HG03520 (cell line): Measurements from ENCODE around the gene LHX3.

Experiments
- ATAC-seq: cut with Tn5 transposase; IDR thresholded peaks from one replicate; pipeline ENCODE4 v1.9.1; 2021; ENCODE audit warnings: mild to moderate bottlenecking, moderate library complexity; ENCODE audit not compliant: unreplicated experiment

Gene LHX3

DNA sequence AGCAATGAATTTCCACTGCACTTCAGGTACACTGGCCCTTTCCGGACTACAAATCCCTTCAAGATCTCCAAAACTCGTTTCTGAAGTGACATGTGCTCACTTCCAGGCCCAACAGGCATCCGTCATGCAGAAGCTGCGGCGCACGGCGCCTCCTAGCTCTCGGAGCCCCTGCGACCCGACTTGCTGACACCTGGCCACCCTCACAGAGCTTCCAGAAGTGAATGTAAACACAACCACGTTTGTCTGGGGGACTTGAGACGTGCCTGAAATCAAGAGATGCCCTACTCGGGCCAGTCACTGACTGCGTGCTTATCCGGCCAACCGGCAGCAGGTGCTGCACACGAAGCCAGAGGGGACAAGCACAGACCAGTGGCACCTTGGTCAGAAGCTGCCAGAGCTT, 4.9 kb upstream of the LHX3 start:
- ATAC-seq = no peak

DNA sequence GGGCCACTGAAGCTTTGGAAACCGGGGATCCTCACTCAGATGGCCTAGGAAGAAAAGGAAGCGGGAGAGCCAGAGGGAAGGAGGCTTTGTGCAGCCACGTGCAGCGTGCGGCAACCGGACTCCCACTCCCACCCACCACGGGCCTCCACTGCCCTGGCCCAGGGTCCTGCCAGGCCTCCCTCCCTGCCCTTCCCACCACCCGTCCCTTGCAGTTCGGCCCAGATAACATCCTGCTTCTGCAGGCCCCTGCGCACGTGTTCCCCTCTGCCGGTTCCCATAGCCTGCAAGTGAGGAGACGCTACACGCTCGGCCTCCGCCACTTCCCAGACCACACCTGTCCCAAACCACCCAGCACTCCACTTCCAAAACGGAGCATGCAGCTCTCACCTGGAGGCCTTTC, 4.3 kb upstream of the LHX3 start:
- ATAC-seq = no peak

DNA sequence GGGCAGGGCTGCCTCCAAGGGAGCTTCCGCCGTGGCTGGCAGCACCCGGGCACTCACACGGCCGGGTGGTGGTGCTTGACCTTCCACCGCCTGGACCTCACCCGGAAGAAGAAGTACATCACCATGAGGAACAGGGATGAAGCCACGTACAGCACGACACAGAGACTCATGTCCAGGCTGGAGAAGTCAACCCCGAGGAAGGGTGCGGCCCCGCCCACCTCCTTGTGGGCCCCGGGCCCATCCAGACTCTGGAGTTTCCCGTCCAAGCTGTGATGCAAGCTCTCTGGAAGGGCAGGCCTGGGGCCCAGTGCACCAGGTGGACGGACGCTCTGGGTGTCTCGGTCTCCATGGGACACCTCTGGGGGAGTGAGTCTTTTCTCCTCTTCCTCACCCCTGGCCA, 3.7 kb upstream of the LHX3 start:
- no peak for ATAC-seq

- ATAC-seq = no peak
These were observed 2.7 kb upstream of the LHX3 start for GRCh38 chr9:136207616-136208015.

GRCh38 chr9:136206602-136207275, 1.8 kb upstream of the LHX3 start:
- no peak for ATAC-seq

DNA sequence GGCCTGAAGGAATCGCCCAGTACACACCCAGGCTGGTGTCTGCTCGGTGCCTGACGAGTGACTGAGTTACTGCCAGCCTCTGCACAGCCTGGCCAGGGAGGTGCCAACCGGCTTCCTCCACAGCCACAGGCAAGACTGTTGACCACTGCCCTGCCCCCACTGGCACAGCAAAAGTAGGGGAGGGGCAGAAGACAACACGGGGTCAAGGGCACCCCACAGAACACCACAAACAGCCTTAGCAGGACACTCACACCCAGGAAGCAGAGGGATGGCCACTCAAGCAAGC, 722 bp upstream of the LHX3 start:
- no peak for ATAC-seq

GRCh38 chr9:136204145-136204805, 653 bp downstream of the LHX3 start:
- ATAC-seq = no peak

- no peak for ATAC-seq
These were observed 1.4 kb downstream of the LHX3 start for GRCh38 chr9:136203408-136204144.

DNA sequence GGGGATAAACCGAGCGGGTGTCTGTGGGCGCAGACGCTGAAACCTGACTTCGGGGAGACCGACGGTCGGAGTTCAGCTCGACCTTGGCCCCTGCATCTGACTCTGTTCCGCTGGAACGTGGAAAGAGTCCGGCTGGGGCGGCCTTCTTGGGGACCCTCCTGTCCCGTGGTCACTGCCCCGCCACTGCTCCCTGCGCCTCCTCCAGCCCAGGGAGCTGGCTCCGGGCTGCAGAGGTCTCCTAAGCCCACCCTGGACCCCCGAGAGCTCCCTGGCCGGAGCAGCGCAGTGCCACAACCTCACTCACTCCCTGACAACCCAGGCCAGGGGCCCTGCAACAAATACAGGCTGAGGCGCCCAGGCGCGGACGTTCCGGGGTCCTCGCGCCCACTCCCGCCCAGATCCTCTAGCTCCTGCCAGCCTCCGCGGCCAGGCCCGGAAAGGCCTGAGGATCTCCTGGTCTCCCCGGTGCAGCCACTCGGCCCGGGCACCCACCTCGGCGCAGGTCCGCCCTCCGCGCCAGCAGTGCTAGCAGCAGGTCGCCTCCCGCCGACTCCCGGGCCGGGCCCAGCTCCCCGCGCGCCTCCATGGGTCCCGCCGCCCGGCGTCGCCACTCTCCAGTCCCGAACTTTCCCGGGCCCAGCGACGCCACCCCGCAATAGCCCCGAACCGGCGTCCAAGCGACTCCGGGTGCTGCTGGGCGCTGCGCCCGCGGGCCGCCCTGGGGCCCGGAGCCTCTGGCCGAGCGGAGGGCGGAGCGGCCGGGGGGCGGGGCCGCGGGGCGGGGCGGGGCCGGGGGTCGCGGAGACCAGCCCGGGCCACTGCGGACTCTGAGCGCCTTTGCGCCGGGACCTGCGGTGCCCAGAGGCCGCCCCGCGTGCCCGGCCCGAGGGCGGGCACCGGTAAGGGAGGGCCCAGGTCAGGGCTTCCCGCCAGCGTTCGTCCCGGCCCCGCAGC, 2.2 kb downstream of the LHX3 start:
- no peak for ATAC-seq

GRCh38 chr9:136201609-136202453, 3.1 kb downstream of the LHX3 start:
- ATAC-seq = no peak

DNA sequence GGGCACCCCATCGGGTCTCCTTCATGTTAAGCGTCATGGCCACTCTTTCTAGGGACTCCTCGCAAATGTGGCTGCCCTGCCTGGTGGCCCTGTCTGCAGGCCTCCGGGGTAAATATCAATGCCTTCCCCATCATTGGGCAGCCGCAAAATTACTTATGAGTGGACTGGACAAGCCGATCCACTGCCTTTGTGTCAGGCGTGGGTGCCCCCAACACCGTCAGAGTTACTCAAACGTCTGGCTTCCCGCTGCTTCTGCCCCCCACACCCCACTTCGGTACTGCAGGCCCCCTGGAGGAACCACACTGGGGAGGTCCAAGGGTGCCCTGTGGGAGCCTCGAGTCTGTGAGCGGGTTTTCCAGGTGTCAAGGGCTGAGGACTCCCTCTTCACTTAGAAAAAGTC, 3.8 kb downstream of the LHX3 start:
- no peak for ATAC-seq

GRCh38 chr9:136200424-136200823, 4.5 kb downstream of the LHX3 start:
- ATAC-seq = no peak

DNA sequence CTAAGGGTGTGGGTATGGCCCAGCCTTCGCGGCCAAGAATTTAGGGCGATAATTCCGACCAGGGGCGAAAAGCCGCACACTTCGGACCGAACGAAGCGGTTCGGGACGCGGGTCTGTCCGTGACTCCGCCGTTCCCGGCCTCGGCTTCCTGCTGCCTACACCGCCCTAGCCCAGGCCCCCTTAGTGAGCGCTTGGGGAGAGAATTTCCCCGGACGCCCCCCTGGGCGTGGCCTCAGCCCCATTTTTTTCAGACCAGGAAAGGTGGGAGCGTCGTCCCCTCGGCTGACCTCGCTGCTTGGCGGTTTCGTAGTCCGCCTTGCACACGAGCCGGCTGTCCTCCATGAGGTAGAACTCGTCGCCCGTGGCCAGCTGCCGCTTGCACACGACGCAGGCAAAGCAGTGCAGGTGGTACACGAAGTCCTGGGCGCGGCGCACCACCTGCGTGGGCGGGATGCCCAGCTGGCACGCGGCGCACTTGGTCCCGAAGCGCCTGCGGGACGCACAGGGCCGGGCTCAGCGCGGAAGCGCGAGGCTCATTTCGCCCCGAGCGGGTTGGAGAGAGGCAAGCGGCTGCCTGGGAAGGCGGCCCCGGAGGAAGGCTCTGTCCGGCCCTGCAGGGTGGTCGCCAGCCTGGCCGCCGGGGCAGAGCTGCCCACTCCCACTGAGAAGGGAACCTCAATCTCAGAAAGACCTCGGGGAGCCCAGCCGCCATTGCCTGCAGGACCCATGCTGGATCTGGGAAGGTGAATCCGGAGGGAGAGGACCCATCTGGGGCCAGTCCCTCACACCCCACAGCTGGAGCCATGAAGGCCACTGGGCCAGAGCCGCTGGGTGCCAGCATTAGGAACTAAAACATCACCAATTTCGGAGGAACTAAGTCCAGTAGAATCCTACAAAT, 5.3 kb downstream of the LHX3 start:
- no peak for ATAC-seq

DNA sequence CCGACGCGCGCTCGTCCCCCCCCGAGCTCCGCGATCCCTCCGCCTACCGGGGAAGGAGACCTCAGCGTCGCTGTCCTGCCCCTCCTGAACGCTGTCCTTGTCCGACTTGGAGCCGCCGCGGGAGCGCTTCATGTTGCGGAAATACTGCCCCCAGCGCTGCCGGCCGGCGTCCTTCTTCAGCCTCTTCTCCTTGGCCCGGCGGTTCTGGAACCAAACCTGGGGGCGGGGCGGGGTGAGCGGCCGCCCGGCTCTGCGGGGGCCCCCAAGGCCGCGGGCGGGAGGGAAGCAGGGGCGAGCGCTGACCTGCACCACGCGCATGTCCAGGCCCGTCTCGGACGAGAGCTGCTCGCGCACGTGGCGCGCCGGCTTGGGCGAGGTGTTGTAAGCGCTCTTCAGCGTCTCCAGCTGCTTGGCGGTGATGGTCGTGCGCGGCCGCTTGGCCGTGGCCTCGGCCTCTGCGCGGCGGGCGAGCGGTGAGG, 6.3 kb downstream of the LHX3 start:
- ATAC-seq = no peak

GRCh38 chr9:136197930-136198604, 6.9 kb downstream of the LHX3 start:
- ATAC-seq = no peak

GRCh38 chr9:136197084-136197875, 7.6 kb downstream of the LHX3 start:
- ATAC-seq = no peak

DNA sequence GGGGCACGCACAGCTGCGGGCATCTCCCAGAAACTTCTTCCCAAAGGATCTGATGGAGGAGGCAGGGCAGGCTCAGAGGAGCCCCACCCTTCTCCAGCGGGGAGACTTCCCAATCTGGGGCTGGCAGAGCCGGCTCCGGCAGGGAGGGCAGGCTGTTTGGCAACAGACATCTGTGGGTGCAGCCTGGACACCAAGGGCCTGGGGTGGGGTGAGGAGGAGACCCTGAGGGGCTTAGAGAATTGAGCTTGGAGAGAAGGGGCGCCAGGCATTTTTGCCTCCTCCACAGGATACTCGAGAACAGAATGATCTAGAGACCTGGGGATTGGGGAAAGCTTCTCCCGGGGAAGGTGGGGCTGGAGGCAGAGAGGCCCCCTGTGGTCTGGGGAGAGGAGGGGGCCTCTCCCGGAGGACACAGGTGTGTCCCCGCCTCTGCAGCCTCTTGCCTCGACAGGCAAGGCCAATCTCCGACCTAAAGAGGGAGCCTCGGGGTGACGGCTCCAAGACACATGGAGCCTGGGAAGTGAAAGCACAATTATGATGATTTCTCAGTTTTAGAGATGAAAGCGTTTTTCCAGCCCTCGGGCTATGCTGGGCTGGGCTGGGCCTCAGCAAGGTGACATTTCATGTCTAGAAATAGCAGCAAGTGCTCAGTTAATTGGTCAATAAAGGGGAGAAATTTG, 8.4 kb downstream of the LHX3 start:
- ATAC-seq = no peak
